ENCODE measurements around the gene TICRR.

GRCh38 chr15:89654847-89655805 lies 79.9 kb downstream of the TICRR start, which contains the start of gene KIF7:
- TF ChIP-seq CTCF (IDR thresholded peaks at IDR 0.05; ENCODE audit: borderline replicate concordance, extremely low read depth, low read length, poor library complexity, severe bottlenecking) (no peak), EZH2 (IDR thresholded peaks at IDR 0.05; ENCODE audit: borderline replicate concordance, low read depth, low read length, severe bottlenecking) (no peak)
